HG03558 (cell line): ENCODE data around the gene SPACA1.
"Not testable (repeated sequence)": the region's sequence is repeated elsewhere in the genome, so short reads cannot be mapped to it uniquely, and the experiment has no call there.

ENCODE experiments used
- ATAC-seq: cut with Tn5 transposase; IDR thresholded peaks from one replicate; pipeline ENCODE4 v1.9.1; 2021; ENCODE audit warnings: moderate number of reproducible peaks; ENCODE audit not compliant: unreplicated experiment; ENCODE audit errors: extremely low read depth

Gene SPACA1

GRCh38 chr6:88047510-88048150, at the start of gene SPACA1:
SPACA1 (plus strand) TSS chr6:88047841; CDS start chr6:88047906, 65 bp downstream.
- no peak for ATAC-seq

- ATAC-seq = no peak
These were observed 46.9 kb upstream of the SPACA1 start for GRCh38 chr6:88000713-88001112.

GRCh38 chr6:88001279-88001678, 46.4 kb upstream of the SPACA1 start:
- ATAC-seq = not testable (repeated sequence)

GRCh38 chr6:88004707-88005106, 42.9 kb upstream of the SPACA1 start:
- ATAC-seq = no peak

GRCh38 chr6:88006557-88006956, 41.1 kb upstream of the SPACA1 start:
- no peak for ATAC-seq

GRCh38 chr6:88008411-88008810, 39.2 kb upstream of the SPACA1 start:
- ATAC-seq = no peak

GRCh38 chr6:88008831-88009231, 38.8 kb upstream of the SPACA1 start:
- no peak for ATAC-seq

GRCh38 chr6:88013015-88013414, 34.6 kb upstream of the SPACA1 start:
- no peak for ATAC-seq

GRCh38 chr6:88013554-88013953, 34.1 kb upstream of the SPACA1 start:
- ATAC-seq = no peak

- no peak for ATAC-seq
These were observed 27.2 kb upstream of the SPACA1 start for GRCh38 chr6:88020439-88020838.

- no peak for ATAC-seq
These were observed 22.9 kb upstream of the SPACA1 start for GRCh38 chr6:88024696-88025095.

- ATAC-seq = no peak
These were observed 16.1 kb upstream of the SPACA1 start for GRCh38 chr6:88031550-88031949.

- no peak for ATAC-seq
These were observed 3.1 kb upstream of the SPACA1 start for GRCh38 chr6:88044530-88044929.

GRCh38 chr6:88045521-88046136, 2.0 kb upstream of the SPACA1 start:
- ATAC-seq = no peak

- no peak for ATAC-seq
These were observed 937 bp downstream of the SPACA1 start for GRCh38 chr6:88048578-88048977.

- no peak for ATAC-seq
These were observed 2.6 kb downstream of the SPACA1 start for GRCh38 chr6:88050140-88050818.

- no peak for ATAC-seq
These were observed 11.6 kb downstream of the SPACA1 start for GRCh38 chr6:88059191-88059590.

- ATAC-seq = no peak
These were observed 14.7 kb downstream of the SPACA1 start for GRCh38 chr6:88062376-88062775.

- no peak for ATAC-seq
These were observed 24.8 kb downstream of the SPACA1 start for GRCh38 chr6:88072462-88072861.

- no peak for ATAC-seq
These were observed 27.1 kb downstream of the SPACA1 start for GRCh38 chr6:88074791-88075190.

- ATAC-seq = no peak
These were observed 29.7 kb downstream of the SPACA1 start for GRCh38 chr6:88077305-88077704.

- no peak for ATAC-seq
These were observed 39.2 kb downstream of the SPACA1 start for GRCh38 chr6:88086792-88087191.
